Astrocyte of the cerebellum (primary cell): Measurements from ENCODE around the gene FOXN3.
A peak's percentile ranks its signal among the peaks of the same experiment; 100 is the strongest.

Experiments used
- DNase-seq: peaks from one replicate; pipeline ENCODE4 v3.0.0-alpha.2; 2011; ENCODE audit warnings: low read depth
- H3K4me3 ChIP-seq: 2 replicates; pipeline ENCODE4 v1.5.1; 2011; ENCODE audit warnings: mild to moderate bottlenecking, low read depth, low read length, moderate library complexity
- CTCF ChIP-seq: IDR thresholded peaks from 2 replicates; pipeline ENCODE4 v1.5.1; 2012; ENCODE audit warnings: low read length, low read depth, moderate library complexity, mild to moderate bottlenecking; ENCODE audit errors: missing control alignments
- in situ Hi-C: cut with HindIII; loops from 2 replicates; pipeline ENCODE4 v1.10.0; 2017; ENCODE audit warnings: low sequenced_read_pairs

Gene FOXN3

DNA sequence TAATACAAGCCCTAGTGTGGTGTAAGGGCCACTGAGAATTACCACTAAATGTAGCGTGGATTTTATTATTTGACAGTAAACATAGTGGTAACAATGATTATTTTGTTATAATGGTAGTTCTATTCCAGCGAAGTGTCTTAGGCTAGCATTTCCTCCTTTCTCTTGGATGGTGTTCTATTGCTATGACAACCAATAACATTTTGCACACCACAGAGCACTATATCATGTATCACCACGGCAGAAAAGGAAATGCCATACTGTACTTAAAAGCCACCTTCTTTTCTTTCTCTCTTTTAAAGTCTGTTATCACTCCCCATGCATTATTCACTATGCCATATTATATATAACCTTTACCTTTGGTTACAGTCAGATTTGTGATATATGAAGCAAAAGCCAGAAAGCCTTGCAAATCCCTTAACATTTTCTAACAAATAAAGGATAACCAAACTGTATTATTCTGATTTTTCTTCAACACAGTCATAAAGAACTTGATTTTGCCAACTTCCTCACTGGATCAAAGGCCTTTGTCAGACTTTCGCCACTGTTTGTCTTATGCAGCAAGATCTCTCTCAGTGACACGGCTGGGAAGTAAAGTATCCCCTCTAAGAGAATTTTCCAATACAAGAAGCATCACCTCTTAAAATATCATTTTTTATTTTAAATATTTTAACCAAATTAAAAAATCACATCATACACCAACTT lies 195.8 kb downstream of the FOXN3 start:
- no peak for TF ChIP-seq CTCF
- in situ Hi-C loops, result no loop called here
- no peak overlapping the region for H3K4me3 ChIP-seq
- peak; percentile 79 for DNase-seq

- no peak for DNase-seq
- no peak for TF ChIP-seq CTCF
- H3K4me3 ChIP-seq, result no peak overlapping the region
- in situ Hi-C loops, result no loop called here
These were observed 198.0 kb downstream of the FOXN3 start for GRCh38 chr14:89219051-89219450.

- H3K4me3 ChIP-seq, result no peak overlapping the region
- no peak for DNase-seq
- in situ Hi-C loops, result no loop called here
- TF ChIP-seq CTCF, result no peak
These were observed 199.1 kb downstream of the FOXN3 start for GRCh38 chr14:89217891-89218290.

GRCh38 chr14:89215531-89215930 lies 201.5 kb downstream of the FOXN3 start:
- no peak for DNase-seq
- TF ChIP-seq CTCF, result no peak

DNA sequence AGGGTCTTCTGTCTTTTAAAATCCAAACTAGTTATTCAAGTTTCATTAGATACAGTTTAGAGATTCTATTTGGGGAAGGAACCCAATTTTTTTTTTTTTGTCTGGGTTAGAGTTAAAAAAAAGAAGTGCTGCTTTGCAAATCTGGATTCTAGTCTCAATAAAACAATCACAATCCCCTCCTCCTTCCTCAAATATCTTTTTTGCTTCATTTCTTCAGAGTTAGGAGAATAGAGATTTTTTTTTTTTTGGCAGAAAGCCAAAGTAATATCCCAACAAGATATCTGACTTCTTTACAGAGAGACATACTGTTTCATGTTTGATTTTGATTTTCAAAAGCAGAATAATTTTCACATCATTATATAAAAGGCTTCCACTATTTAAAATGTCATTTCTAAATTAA lies 201.9 kb downstream of the FOXN3 start:
- in situ Hi-C loops, result no loop called here
- no peak for TF ChIP-seq CTCF
- DNase-seq, result no peak
- H3K4me3 ChIP-seq, result no peak overlapping the region

More at GRCh38 chr14:89215531-89215930, 201.5 kb downstream of the FOXN3 start:
- no peak overlapping the region for H3K4me3 ChIP-seq
- in situ Hi-C loops, result no loop called here

GRCh38 chr14:89214221-89214965 lies 202.6 kb downstream of the FOXN3 start:
- no peak for TF ChIP-seq CTCF
- DNase-seq, result no peak
- in situ Hi-C loops, result no loop called here
- H3K4me3 ChIP-seq, result no peak overlapping the region
